Measurements from ENCODE around the gene PLEKHA1.

Gene PLEKHA1

DNA sequence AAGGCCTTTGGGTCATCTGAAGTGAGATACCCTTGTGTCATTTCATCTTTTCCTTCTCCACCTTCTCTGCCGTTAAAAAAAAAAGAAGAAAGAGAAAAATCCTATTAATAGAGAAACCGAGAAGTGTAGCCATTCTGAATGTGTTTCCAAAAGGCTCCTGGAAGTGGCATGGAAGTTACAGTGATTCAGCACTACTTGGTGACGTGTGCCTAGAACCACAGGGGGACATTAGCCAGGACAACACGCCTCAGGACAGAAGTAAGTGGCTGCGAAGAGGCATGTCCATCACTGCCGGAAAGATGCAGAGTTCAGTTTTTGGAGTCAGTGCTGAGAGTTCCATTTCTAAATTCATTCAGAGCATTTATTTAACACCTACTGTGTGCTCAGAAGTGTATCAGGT, 93.2 kb downstream of the PLEKHA1 start:
- POLR2A ChIA-PET = no interaction called here
- CTCF ChIA-PET = no interaction called here
- no peak for TF ChIP-seq NFRKB (IDR thresholded peaks at IDR 0.05)
- no peak for TF ChIP-seq FOXK2 (IDR thresholded peaks at IDR 0.05)
- TF ChIP-seq CTBP1 (IDR thresholded peaks at IDR 0.05; ENCODE audit: borderline replicate concordance) = no peak
- TF ChIP-seq FOXA1 (IDR thresholded peaks at IDR 0.05) = no peak
- no peak for TF ChIP-seq L3MBTL2 (conservative IDR thresholded peaks at IDR 0.05)
- DNase-seq (ENCODE audit: extremely low spot score) = no peak

DNA sequence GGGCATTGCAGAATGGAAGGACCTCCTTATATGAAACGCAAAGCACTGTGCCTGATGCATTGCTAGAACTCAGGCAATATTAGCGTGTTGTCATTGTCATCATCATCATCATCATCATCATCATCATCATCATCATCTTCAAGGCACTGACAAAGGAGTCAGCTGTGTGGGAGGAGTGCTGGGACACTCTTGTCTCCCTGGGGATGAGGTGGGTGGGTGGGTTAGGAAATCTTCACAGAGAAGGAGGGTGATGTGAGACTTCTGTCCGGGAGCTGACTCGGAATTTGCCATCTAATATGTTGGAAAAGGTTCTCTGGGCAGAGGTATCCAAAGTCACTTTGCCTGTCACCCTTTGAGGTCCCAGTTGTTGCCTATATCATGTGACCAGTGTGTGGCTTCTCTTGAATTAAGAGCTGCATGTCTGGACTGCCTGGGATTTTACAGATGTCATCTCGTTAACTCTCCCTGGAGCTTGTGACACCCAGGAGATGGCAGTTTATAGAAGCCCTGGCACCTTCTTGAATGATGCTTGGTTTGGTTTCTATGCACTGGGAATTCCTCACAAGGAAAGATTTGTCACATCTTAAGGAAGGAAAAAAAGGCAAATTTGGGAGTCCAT, 93.9 kb downstream of the PLEKHA1 start:
- CTCF ChIA-PET = no interaction called here
- POLR2A ChIA-PET = no interaction called here
- no peak for TF ChIP-seq L3MBTL2 (conservative IDR thresholded peaks at IDR 0.05)
- TF ChIP-seq SUZ12 (IDR thresholded peaks at IDR 0.05) = no peak
- no peak for TF ChIP-seq FOXA1 (IDR thresholded peaks at IDR 0.05)
- TF ChIP-seq ARNT (IDR thresholded peaks at IDR 0.05) = no peak
- no peak for TF ChIP-seq ZNF384 (IDR thresholded peaks at IDR 0.05)
- no peak for TF ChIP-seq BHLHE40 (IDR thresholded peaks at IDR 0.05; ENCODE audit: borderline replicate concordance)
- TF ChIP-seq CTBP1 (IDR thresholded peaks at IDR 0.05; ENCODE audit: borderline replicate concordance) = no peak
- TF ChIP-seq LEF1 (IDR thresholded peaks at IDR 0.05; ENCODE audit: borderline replicate concordance) = no peak
- no peak for TF ChIP-seq TARDBP (IDR thresholded peaks at IDR 0.05)
- no peak for TF ChIP-seq FOXM1 (IDR thresholded peaks at IDR 0.05; ENCODE audit: borderline replicate concordance)
- no peak for TF ChIP-seq NFRKB (IDR thresholded peaks at IDR 0.05)
- TF ChIP-seq FOXK2 (IDR thresholded peaks at IDR 0.05) = no peak
- TF ChIP-seq, protein P1, sequence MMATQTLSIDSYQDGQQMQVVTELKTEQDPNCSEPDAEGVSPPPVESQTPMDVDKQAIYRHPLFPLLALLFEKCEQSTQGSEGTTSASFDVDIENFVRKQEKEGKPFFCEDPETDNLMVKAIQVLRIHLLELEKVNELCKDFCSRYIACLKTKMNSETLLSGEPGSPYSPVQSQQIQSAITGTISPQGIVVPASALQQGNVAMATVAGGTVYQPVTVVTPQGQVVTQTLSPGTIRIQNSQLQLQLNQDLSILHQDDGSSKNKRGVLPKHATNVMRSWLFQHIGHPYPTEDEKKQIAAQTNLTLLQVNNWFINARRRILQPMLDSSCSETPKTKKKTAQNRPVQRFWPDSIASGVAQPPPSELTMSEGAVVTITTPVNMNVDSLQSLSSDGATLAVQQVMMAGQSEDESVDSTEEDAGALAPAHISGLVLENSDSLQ (IDR thresholded peaks at IDR 0.05) = no peak
- TF ChIP-seq ELF4 (IDR thresholded peaks at IDR 0.05) = no peak
- no peak for TF ChIP-seq HDGF (IDR thresholded peaks at IDR 0.05; ENCODE audit: borderline replicate concordance)
- no peak for TF ChIP-seq SP1 (IDR thresholded peaks at IDR 0.05)

DNA sequence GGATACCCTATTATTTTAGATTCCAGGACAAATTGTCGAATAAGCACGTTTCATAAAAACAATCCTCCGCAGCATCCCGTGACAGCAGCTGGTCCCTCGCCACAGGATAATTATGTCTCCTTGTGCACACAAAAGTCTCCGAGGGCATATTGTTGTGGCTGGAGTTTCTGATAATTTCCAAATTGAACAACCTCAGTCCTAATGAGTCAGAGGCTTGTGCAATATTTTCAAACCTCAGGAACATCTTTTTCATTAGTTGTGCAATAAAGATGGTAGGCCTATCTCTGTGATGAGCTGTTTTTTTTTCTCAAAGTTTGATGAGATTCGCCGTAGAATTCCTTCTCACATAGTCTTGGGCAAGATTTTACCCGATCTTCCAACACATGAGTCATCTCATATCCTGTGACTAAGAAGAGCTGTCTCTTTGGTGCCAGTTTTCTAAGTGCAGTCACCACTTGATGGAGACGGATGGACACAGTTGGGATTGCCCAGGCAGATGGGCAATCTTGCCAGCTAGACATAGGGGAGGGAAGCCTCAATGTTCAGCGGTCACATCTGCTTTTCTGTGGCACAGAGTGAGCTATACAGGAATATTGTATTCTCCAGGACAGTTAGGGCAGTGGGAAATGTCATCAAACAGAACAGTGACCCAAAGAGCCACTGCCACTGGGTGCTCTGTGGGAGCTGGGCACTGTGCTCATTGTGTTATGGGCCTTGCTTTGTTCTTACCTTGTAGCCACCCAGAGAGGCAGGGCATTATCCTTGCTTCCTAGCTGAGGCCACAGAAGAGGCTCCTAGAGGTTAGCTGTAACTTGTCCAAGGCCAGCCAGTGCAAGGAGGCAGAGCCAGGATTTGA, 94.6 kb downstream of the PLEKHA1 start:
- ChIA-PET POLR2A (no interaction called here), CTCF (no interaction called here)
- no peak for DNase-seq (ENCODE audit: extremely low spot score)
- TF ChIP-seq BHLHE40 (IDR thresholded peaks at IDR 0.05; ENCODE audit: borderline replicate concordance) = no peak
- TF ChIP-seq NFRKB (IDR thresholded peaks at IDR 0.05) = no peak
- TF ChIP-seq FOXM1 (IDR thresholded peaks at IDR 0.05; ENCODE audit: borderline replicate concordance) = no peak
- no peak for TF ChIP-seq FOXA1 (IDR thresholded peaks at IDR 0.05)
- TF ChIP-seq SUZ12 (IDR thresholded peaks at IDR 0.05) = no peak
- no peak for TF ChIP-seq FOXK2 (IDR thresholded peaks at IDR 0.05)

More for the DNA sequence above, 93.9 kb downstream of the PLEKHA1 start:
- DNase-seq (ENCODE audit: extremely low spot score) = no peak

DNA sequence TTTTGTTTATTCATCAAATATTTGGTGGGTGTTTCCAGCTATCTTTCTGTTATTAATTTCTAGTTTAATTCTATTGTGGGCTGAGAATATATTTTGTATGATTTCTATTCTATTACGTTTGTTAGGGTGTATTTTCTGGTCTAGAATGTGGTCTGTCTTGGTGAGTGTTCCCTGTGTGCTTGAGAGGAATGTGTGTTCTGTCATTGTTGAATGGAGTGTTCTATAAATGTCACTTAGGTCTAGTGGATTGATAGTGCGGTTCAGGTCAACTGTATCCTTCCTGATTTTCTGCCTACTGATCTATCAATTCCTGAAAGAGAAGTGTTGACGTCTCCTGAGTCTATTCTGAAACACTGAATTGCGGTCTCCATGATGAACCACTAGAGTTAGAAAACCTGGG, 95.3 kb downstream of the PLEKHA1 start:
- DNase-seq (ENCODE audit: extremely low spot score) = no peak
- ChIA-PET POLR2A (no interaction called here), CTCF (no interaction called here)
- no peak for TF ChIP-seq SP1 (IDR thresholded peaks at IDR 0.05)

DNA sequence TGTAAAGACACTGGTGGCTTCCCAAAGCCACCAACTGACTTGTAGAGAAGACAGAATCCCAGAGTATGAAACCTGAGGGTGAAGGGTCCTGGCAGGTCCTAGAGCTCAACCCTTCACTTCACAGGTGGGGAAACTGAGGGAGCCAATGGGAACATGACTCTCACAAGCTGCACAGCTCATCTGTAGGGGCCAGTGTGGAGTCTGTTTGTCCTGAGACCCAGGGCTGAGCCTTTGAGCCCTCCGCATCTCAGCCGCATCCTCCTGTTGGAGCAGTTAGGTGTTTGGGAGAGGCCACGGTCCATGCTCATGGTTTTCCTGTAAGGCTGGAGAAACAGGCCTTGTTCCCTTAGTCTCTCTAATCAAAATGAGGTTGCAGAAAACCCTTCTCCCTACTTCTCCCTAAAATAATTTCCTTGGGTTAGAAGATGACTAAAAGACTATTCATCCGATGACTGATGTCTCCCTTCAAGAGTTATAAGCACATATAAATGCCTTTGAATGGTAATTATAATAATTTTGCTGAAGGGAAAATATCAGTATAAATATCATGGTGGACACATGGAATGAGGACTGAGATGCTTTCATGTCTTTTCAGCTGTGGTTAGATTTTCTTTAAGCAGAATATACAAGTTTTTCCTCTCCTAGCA, 97.1 kb downstream of the PLEKHA1 start:
- CTCF ChIA-PET = no interaction called here

DNA sequence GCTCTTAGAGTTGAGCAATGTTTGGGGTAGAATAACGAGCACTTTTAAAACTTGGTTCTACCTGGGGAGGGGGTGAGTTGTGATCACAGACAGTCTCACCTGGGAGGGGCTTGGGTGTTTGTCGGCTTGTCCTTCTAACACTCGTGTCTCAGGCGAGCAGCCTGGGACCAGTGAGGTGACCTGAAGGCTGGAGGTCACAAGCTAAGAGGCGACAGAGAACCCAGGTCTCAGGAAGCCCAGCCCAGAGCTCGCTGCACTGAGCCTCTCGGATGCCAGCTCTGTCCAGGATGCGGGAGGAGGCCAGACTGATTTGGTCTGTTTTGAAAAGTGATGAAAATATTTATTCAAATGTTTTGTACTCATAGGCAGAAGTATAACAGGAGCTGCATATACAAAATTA, 98.6 kb downstream of the PLEKHA1 start:
- no peak for TF ChIP-seq SP1 (IDR thresholded peaks at IDR 0.05)
- no peak for TF ChIP-seq LEF1 (IDR thresholded peaks at IDR 0.05; ENCODE audit: borderline replicate concordance)
- no peak for TF ChIP-seq TARDBP (IDR thresholded peaks at IDR 0.05)
- no peak for TF ChIP-seq NFRKB (IDR thresholded peaks at IDR 0.05)
- no peak for TF ChIP-seq L3MBTL2 (conservative IDR thresholded peaks at IDR 0.05)
- no peak for TF ChIP-seq SUZ12 (IDR thresholded peaks at IDR 0.05)
- no peak for TF ChIP-seq ARNT (IDR thresholded peaks at IDR 0.05)
- no peak for TF ChIP-seq CTBP1 (IDR thresholded peaks at IDR 0.05; ENCODE audit: borderline replicate concordance)
- TF ChIP-seq FOXM1 (IDR thresholded peaks at IDR 0.05; ENCODE audit: borderline replicate concordance) = no peak
- no peak for TF ChIP-seq ELF4 (IDR thresholded peaks at IDR 0.05)
- no peak for TF ChIP-seq ZNF384 (IDR thresholded peaks at IDR 0.05)
- no peak for TF ChIP-seq HDGF (IDR thresholded peaks at IDR 0.05; ENCODE audit: borderline replicate concordance)
- no peak for TF ChIP-seq FOXA1 (IDR thresholded peaks at IDR 0.05)
- ChIA-PET CTCF (interaction anchor here (1.4 kb wide), 1 partner anchor 90 kb away, joined by 3 read pairs; no protein-coding TSS in a partner anchor), POLR2A (interaction anchor here (0.7 kb wide), 1 partner anchor 99 kb away, joined by 3 read pairs; the partner anchor contains the start of gene PLEKHA1)

More for the DNA sequence above, 97.1 kb downstream of the PLEKHA1 start:
- TF ChIP-seq FOXK2 (IDR thresholded peaks at IDR 0.05) = no peak
- TF ChIP-seq LEF1 (IDR thresholded peaks at IDR 0.05; ENCODE audit: borderline replicate concordance) = no peak
- no peak for TF ChIP-seq BHLHE40 (IDR thresholded peaks at IDR 0.05; ENCODE audit: borderline replicate concordance)
- TF ChIP-seq, protein P1 (IDR thresholded peaks at IDR 0.05) = no peak
- no peak for TF ChIP-seq ELF4 (IDR thresholded peaks at IDR 0.05)
- TF ChIP-seq L3MBTL2 (conservative IDR thresholded peaks at IDR 0.05) = no peak
- no peak for TF ChIP-seq SUZ12 (IDR thresholded peaks at IDR 0.05)
- TF ChIP-seq SP1 (IDR thresholded peaks at IDR 0.05) = no peak
- TF ChIP-seq FOXA1 (IDR thresholded peaks at IDR 0.05) = no peak
- TF ChIP-seq ZNF384 (IDR thresholded peaks at IDR 0.05) = no peak
- TF ChIP-seq HDGF (IDR thresholded peaks at IDR 0.05; ENCODE audit: borderline replicate concordance) = no peak
- no peak for TF ChIP-seq FOXM1 (IDR thresholded peaks at IDR 0.05; ENCODE audit: borderline replicate concordance)
- TF ChIP-seq TARDBP (IDR thresholded peaks at IDR 0.05) = no peak
- TF ChIP-seq NFRKB (IDR thresholded peaks at IDR 0.05) = no peak
- DNase-seq (ENCODE audit: extremely low spot score) = no peak
- POLR2A ChIA-PET = no interaction called here

More for the DNA sequence above, 98.6 kb downstream of the PLEKHA1 start:
- no peak for DNase-seq (ENCODE audit: extremely low spot score)
